ENCODE data around the gene TRIM27.
"Not testable (repeated sequence)": the region's sequence is repeated elsewhere in the genome, so short reads cannot be mapped to it uniquely, and the experiment has no call there.

Gene TRIM27

DNA sequence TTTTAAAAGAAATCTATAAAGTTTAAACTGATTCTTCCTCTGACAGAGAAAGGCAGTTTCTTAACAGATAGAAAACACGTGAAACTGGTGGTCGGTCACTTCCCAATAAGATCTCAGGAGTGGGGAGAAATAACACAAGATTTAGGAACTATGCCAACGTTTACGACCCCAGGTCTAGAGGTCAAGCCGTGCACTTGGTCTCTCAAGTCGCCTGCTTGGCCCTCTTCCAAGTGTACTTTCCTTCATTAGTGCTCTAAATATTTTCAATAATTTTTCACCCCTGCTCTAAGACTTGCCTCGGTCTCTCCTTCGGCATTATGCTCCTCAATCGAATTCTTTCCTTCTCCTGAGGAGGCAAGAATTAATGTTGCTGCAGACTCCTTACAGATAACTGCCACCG lies 61.7 kb downstream of the TRIM27 start:
- DNase-seq, result no peak

DNA sequence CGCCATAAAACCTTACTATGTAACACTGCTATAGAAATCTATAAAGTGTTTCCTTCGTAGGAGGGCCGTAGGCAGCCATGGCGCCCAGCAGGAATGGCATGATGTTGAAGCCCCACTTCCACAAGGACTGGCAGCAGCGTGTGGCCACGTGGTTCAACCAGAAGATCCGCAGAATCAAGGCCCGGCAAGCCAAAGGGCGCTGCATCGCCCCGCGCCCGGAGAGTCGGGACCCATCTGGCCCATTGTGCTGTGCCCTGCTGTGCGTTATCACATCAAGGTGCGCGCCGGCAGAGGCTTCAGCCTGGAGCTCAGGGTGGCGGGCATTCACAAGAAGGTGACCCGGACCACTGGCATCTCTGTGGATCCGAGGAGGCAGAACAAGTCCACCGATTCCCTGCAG lies 62.4 kb downstream of the TRIM27 start:
- no peak for DNase-seq

DNA sequence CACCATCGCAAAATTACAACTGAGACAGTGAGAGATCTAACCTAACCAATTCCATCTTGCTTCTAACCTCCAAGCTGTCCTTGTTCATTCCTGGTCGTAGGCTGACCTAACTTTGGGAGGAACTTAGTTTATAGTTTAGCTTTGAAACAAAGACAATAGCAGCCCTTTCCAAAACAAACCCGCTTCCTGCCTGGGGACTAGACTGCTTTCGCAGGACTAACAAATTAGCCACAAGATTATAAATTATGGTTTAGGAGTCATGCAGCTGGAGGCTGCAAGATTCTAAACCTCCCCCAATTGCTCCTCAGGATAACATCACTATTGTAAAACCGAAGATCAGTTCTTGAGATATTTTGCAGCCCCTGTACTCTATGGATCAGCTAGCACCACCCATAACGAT lies 63.2 kb downstream of the TRIM27 start:
- DNase-seq, result no peak

DNA sequence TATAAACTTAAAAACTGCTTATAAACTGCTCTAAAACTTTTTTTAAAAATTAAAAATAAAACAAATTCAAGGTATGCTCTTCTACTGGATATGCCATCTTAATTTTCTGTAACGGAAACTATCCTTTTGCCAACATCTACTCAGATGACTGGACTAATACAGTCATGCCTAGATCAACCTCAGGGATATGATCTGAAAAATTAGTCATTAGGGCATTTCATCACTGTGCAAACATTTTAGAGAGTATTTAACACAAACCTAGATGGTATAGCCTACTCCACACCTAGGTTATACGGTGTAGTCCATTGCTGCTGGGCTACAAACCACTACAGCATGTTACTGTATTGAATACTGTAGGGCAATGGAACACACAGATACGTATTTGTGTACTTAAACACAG lies 64.8 kb downstream of the TRIM27 start:
- DNase-seq, result no peak

DNA sequence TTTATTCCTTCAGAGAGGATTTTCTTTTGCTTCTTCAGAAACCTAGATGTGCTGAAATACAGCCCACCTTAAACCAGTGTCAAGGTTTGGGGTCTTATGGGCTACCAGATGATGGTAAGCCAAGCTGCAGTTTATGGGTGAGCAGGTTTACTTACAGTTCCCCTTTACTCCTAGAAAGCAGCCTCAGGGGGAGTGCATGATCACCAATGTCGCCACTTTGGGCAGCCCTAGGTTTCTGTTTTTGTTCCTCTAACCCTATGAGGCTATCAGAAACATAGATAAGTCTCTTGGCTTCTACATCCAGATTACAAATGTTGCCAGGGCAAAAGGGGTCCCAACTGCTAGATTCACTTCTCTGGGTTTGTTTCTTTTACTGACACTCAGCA lies 67.2 kb downstream of the TRIM27 start:
- DNase-seq, result no peak

DNA sequence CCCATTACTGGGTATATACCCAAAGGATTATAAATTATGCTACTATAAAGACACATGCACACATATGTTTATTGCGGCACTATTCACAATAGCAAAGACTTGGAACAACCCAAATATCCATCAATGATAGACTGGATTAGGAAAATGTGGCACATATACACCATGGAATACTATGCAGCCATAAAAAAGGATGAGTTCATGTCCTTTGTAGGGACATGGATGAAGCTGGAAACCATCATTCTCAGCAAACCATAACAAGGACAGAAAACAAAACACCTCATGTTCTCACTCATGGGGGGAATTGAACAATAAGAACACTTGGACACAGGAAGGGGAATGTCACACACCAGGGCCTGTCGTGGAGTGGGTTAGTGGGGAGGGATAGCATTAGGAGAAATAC lies 69.4 kb downstream of the TRIM27 start:
- not testable (repeated sequence) for DNase-seq
